Nucleus accumbens (tissue), 56 donors: ENCODE results near the gene IL1B.

Source experiments
- DNase-seq, 56 donors: peaks; one replicate each; lab custom pipeline; 2025; lab: John Stamatoyannopoulos, UW

IL1B gene

DNA sequence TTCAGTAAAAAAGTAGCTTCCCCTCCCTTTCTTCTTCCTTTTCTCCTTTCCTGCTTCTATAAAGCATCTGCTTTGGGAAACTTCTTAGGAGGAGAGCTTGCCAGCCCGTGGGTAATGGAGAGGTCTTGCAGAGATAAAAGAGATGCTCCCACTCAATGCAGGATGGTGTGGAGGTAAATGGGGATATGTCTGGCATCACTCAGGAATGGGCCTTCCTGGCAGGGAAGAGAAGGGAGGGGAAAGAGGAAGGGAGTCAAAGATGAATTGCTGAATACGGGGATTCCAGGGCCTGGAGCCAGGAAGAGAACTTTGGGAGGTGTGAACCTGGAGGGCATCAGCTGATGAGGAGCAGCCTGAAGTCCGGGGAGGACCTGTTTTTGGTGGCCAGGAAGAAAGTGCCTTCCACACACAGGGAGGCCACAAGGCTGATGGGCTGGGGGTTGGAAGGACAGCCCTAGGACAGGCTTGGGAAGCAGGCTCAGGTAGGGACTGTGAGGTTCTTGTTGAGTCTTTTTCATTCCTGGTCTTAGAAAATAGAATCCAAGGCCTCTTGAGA, 25.2 kb downstream of the IL1B start:
- no peak for DNase-seq

DNA sequence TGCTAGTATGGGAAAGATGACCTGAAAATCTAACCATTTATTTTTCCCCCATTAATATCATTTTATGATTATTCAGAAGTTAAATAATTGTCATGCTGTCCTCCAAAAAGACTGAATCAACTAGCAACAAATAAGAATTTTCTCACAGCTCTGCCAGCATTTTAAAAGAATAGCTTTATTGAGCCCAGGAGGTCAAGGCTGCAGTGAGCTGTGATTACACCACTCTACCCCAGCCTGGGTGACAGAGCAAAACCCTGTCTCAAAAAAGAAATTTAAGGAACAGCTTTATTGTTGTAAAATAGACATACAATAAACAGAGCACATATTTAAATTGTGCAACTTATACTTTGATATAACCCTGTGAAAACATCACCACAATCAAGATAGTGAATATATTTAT, 27.5 kb downstream of the IL1B start:
- no peak for DNase-seq

DNA sequence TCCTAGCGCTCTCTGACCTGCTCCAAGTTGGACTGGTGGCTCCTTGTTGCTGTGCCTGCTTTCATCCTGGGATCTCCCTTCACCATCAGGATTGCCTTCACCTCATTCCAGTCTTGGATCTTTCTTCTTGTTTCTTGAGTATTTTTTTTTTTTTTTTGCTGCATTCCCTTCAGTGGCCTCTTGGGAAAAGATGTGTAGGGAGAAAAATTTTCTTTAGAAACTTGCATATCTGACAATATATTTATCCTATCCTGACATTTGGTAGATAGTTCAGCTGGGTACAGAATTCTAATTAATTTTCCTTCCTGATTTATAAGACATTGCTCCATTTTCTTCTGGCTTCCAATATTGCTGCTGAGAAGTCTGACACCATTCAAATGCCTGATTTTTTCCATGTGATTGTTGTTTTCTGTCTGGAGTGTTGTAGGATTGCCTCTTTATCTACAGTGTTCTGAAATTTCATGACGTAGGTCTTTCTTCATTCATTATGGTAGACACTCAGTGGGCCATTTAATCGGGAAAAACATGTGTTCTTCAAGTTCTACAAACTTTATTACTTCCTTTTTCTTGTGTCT, 29.3 kb downstream of the IL1B start:
- no peak for DNase-seq

DNA sequence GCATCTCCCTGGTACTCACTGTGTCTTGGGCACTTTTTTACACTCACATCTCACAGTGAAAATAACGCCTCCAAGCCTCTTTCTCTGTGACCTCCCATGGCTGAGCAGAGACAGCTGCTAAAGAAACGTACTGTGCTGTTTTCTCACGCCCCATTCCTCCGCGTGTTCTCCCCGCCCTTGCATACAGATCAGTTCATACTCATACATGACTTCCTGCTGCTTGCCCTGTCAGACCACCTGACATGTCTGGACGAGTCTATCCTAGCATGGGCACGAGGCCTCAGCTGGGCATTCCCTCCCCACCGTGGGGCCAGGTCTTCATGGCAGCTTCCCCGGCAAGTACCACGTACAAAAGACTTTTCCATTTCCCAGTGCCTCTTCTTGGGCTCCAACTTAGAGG, 31.0 kb downstream of the IL1B start:
- no peak for DNase-seq

DNA sequence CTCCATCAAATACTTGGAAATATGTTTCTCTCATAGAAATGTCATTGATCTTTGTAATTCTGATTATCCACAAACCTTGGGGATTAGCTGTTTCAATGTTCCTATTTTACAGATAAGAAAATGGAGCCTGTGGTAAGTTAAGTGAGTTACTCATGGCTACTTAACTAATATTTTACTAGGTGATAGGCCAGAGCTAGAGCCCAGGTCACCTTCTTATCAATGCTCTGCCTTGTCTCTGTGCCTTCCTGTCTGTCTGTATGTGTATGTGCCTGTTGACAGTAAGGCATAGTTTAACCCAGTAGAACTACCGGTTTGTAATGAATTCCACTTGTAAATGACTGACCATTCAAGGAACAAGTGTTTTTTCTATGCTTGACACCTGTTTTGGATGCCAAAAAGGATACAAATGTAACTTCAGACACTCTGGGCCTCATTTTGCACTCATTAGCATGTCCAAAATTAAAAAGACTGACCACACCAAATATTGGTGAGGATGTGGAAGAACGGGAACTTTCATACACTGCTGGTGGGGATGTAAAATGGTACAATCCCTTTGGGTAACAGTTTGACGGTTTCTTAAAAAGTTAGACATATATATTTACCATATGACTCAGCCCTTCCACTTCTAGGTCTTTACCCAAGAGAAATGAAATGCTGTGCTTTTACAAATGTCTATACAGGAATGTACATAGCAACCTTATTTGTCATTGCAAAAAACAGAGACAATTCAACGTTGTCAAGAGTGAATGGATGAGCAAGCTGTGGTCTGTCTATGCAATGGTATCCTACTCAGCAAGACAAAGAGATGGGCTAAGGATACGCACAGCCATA, 32.7 kb downstream of the IL1B start:
- no peak for DNase-seq

DNA sequence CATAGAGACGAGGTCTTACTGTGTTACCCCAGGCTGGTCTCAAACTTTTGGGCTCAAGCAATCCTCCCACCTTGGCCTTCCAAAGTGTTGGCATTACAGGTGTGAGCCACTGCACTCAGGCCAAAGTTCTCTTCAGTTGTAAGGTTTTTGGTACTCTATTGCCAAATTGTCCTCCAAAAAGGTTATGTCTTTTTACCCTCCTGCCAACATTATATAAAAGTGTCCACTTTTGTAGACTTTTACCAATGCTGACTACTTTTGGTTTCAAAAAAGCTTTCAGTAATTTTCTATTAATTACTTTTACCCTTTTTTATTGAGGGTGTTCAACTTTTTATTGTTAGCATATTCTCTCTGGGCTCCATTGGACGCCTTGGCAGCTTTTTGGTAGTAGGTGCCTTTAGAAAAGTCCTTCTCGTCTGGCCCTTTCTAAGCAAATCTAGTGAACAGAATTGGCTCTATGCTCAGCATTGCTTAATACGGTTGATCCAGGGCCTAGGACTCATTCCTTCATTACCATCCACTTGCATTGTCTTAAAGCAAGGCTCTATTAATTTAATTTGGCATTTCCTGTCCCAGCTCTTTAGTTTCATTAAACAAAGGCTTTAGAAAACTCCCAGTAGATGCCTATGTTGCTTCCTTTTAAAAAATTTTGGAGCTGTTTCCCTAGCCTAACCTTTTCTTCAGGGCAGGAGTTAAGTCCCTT, 35.5 kb downstream of the IL1B start:
- DNase-seq, result no peak

DNA sequence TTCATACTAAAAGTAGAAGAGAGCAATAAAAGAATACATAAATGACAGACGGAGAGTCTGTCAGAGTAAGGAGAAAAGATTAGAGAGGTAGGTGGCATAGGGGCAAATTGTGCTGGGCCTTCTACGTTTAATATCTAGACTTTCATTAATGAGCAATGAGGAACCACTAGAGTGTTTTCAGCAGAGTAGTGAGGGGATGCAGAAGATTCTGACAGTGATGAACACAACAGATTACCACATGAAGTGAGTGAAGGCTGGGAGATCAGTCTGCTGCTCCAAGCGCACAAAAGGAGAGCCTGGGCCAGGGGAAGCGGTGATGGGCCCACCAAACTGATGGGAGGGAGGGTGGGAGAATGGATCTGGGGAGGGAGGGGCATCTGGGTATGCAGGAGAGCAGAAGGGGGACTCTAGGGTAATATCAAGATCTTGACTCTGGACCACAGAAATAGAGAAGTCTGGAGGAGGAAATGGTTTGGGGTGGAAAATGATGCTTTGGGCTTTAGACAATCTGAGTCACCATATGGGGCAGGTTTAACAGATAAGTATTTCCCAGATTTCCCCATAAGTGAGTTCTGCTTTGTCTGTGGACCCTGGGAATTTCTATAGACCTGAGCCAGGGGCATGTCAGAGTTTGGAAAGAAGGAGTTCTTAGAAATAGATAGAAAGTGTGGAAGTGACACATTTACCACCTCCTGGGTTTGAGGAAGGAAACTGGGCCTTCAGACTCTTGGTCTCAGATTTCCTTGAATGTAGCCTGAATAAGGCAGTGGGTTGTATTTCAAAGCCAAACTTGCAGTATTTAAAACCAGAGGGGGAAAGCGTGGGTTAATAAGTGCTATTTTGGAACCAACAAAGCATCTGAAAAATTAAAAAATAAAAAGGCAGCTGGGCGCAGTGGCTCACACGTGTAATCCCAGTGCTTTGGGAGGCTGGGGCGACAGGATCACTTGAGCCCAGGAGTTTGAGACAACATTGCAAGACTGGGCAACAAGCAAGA, 37.3 kb downstream of the IL1B start:
- DNase-seq, result no peak

DNA sequence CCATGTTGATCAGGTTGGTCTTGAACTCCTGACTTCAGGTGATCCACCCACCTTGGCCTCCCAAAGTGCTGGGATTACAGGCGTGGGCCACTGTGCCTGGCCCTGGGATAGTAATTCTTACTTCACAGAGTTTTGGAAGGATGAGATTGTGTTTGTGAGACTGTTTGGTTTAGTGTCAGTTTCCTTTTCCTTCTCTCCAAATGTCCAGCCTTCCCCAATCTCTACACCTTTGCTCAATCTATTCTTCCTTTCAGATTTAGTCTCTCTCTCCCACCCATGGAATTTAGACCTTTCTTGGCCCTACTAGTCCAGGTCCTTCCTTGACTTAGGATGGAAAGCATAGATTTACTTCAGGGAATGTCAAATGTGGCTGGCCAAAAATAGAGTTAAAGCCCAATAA, 40.1 kb downstream of the IL1B start:
- DNase-seq, result no peak

DNA sequence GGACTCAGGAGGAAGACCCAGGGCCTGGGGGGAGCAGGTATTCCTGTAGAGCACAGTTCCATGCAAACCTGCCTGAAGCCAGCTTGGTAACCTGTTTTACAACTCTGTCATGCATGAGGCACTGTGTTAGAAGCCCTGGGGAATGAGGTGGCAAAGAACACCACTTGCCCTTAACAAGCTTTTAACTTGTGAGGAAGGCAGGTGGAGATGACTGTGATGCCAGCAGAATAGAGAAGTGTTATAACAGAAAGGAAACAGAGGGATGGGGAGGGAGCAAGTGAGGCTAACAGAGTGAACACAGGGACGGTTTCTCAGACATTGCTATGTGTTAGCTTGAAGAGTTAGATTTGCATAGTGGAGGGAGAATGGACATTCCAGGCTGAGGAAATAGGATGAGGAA, 40.8 kb downstream of the IL1B start:
- no peak for DNase-seq

DNA sequence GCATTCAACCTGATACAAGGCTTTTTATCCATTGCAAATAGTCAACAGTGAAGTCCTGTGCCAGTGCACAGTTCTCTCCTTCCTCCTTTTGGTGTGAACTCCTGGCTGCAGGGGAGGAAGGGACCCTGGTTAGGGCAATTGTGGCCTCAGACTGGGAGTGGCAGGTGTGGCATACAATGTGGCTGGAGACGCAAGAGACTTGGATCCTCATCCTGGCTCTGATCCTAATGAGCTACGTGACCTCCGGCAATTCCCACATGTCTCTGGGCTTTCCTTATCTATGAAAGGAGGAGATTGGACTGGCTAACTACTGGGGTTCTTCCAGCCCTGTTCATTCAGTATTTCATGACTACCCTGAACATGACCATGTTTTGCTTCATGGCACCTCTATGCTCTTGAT, 41.7 kb downstream of the IL1B start:
- no peak for DNase-seq

DNA sequence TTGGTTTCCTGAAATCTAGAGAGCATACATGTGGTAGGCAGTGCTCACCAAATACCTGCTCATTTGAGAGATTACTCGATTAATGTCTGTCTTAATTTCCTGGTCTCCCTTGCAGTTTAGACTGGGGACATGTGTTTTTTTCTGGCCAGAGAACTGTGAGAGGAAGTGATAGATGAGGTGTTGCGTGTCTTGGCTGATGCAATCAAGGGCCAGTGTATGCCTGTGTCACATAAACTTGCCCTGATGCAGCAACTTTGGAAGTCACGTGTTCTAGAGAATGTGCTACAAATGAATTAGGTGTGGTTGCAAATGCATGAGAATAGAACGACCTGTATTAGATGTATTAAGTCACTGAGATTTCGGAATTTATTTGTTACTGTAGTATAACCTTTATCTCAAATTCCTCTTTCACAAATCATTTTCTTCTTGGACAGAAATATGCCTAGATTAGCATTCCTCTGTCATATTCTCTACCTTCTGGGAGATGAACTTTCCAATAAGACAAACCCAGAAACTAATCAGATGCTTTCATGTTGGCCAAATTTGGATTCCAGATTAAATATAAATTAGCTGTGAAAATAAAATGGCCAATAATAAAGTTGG, 42.3 kb downstream of the IL1B start:
- DNase-seq, result no peak

DNA sequence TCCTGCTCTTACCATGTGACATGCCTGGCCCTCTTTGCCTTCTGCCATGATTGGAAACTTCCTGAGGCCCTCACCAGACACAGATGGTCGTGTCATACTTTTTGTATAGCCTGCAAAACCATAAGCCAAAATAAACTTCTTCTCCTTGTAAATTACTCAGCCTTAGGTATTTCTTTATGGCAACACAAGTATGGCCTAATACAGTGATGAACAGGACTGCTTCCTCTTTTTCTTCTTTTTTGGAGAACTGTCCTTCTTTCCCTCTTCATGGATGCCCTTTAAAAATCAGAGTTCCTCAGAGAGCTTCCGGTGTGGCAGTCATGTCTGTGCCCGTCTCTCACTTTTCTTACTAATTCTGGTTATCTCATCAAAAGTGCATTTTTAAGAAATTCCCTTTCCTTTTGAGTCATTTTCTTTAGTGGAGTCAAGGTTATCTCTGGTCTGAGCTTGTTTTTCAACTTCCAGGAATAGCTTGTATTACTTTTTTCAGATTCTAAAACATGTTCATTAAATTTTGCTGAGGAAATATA, 43.1 kb downstream of the IL1B start:
- no peak for DNase-seq

DNA sequence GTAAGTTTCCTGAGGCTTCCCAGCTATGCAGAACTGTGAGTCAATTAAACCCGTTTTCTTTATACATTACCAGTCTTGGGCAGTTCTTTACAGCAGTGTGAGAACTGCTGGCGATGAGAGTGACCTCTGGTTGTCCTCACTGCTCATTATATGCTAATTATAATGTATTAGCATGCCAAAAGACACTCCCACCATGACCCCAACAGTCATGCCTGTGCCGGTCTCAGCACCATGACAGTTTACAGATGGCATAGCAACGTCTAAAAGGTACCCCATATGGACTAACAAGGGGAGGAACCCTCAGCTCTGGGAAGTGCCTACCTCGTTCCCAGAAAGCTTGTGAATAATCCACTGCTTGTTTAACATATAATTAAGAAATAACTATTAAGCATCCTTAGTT, 44.2 kb downstream of the IL1B start:
- no peak for DNase-seq

DNA sequence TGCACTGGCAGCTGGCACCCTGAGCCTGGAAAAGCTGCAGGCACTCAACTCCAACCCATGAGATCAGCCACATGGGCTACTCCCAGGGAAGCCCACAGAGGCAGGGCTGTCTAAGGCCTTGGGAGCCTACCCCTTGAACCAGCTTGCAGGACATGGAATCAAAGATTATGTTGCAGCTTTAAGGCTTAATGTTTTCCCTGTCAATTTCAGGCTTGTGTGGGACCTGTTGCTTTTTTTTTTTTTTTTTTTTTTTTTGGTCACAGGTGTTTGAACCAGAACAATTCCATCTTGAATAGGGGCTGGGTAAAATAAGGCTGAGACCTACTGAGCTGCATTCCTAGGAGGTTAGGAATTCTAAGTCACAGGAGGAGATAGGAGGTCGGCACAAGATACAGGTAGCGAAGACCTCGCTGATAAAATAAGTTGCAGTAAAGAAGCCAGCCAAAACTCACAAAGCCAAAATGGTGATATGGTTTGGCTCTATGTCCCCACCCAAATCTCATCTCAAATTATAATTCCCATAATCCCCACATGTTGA, 44.8 kb downstream of the IL1B start:
- DNase-seq, result no peak

DNA sequence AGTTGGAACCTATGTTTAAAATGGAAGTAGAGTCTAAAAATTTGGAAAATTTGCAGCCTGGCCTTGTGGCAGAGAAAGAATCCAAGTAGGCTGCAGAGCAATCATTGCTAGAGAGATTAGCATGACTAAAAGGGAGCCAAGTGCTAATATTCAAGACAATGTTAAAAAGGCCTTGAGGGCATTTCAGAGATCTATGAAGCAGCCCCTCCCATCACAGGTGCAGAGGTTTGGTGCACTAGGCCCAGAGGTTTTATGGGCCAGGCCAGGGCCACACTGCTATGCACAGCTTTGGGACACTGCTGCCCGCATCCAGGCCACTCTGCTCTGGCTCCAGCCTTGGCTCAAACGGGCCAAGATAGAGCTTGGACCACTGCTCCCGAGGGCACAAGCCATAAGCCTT, 45.6 kb downstream of the IL1B start:
- DNase-seq, result no peak

DNA sequence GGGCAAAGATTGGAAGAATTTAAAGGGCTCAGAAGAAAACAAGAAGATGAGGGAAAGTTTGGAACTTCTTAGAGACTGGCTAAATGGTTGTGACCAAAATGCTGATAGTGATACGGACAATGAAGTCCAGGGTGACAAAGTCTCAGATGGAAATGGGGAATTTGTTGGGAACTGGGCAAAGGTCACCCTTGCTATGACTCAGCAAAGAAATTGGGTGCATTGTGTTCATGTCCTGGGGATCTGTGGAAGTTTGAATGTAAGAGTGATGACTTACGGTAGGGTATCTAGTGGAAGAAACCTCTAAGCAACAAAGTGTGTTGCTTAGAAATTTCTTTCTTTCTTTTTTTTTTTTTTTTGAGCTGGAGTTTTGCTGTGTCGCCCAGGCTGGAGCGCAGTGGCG, 46.3 kb downstream of the IL1B start:
- DNase-seq, result no peak

DNA sequence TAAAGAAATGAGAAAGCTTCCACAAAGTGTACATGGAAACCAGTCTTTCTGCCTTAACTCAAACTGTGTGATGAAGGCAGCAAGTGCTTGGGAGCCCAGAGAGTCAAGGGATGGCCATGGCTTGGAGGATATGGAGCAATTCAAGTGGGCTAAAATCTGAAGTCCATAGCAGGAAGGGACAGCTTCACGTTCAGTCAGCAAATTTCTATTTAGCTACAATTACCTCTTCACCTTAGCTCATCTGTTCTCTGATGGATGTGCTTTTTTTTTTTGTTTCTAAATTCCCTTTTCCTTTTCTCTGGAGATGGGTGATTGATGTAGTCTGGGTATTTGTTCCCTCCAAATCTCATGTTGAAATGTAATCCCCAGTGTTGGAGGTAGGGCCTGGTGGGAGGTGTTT, 47.4 kb downstream of the IL1B start:
- no peak for DNase-seq

DNA sequence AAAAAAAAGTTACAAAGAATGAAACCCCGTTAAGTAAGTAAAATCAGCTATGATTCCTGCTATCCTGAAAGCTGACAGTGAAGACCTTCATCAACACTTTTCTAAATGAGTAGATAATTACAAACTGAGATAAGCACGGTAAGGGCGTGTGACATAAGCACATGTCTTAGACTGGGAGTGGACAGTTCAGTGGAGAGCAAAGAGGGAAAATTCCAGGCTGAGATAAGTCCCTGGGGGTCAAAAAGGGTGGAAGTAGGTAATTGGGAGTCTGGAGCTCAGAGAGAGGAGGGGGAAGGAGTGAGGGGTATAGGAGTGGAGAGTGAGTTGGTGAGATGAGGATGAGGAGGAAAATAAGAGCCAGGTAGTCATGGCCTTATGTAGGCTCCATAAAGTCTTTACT, 47.9 kb downstream of the IL1B start:
- no peak for DNase-seq

DNA sequence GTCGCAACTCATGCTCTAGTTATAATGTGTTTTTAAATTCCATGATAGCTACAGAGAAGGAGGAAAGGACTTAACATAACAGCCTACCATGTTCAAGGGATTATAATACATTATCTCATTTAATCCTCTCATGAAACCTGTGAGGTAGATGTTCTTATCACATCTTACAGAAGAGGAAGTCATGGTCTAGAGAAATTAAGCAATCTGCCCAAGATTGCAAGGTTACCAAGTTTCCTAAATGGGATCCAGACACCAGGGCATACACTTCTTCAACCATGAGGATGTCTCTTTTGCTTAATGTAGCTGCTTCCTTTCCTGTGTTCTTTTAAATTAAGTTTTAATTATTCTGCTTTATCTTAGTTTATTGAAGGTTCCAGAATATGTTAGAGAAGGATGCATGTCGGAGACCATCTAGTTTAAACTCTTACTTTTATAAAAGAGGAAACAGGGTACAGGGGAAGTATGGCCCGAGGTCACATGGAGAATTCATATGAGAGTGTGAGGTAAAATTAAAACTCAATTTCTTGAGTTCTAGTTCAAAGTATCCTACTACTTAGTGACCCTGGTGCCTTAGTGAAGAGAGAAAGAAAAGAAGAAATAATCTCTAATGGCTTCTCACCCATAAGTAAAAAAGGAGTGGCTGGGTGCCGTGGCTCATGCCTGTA, 48.7 kb downstream of the IL1B start:
- no peak for DNase-seq
